ENCODE results near the gene LRRC61.
"Not testable (repeated sequence)": the region's sequence is repeated elsewhere in the genome, so short reads cannot be mapped to it uniquely, and the experiment has no call there.

Gene LRRC61

DNA sequence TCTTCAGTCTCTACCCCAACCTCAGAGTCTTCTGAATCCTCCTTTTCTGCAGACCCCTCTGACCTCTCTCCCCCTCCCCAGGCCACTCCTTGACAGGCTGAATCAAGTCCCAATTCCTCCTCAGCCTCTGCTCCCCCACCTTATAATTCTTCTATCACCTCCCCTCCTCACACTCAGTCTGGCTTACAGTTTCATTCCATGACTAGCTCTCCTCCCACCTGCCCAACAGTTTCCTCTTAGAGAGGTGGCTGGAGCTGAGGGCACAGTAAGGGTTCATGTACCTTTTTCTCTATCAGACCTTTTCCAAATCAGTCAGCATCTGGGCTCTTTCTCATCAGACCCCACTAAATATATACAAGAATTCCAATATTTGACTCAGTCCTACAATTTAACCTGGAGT is 14.6 kb upstream of the LRRC61 start:
- DNase-seq: no peak

DNA sequence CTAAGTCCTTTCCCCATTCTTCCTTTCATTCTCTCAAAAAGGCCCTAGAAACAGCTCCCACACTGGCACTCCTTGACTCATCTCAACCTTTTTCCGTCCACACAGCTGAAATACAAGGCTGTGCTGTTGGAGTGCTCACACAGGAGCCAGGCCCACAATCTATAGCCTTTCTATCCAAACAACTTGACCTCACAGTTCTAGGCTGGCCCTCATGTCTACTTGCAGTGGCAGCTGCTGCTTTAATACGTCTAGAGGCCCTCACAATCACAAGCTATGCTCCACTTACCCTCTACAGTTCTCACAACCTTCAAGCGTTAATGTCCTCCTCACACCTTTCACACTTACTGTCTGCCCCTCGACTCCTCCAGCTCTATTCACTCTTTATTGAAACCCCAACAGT is 12.0 kb upstream of the LRRC61 start:
- no peak for DNase-seq

DNA sequence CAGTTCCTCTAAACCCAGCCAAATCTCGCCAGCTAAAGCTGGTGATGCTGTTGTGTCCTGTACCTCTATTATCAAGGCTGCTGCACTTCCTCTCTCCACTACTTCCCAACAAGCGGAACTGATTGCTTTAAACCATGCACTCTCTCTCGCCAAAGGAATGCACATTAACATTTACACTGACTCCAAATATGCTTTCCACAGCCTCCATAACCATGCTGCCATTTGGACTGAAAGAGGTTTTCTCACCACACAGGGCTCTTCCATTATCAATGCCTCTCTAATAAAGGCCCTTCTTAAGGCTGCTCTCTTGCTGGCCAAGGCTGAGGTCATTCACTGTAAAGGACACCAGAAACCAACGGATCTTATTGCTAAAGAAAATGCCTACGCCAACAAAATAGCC is 11.4 kb upstream of the LRRC61 start:
- DNase-seq: peak; percentile 40

DNA sequence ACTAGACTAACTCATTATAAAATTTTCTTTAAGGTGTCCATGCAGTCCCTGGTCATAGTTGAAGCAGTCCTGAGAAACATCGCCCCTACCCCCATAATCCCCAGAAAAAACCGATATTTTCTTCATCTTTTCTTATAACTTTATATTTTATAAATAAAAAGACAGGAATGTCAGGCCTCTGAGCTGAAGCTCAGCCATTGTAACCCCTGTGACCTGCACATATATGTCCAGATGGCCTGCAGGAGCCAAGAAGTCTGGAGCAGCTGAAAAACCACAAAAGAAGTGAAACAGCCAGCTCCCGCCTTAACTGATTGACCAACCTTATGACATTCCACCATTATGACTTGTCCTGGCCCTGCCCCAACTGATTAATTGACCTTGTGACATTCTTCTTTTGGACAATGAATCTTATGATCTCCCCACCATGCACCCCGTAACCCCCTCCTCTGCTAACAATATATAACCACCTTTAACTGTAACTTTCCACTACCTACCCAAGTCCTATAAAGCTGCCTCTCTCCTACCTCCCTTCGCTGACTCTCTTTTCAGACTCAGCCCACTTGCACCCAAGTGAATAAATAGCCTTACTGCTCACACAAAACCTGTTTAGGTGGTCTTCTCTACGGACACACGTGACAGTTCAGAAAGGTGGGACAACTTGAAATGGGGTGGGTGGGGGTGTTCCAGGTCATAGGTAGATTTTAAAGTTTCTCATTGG is 10.3 kb upstream of the LRRC61 start:
- DNase-seq: peak; percentile 54

DNA sequence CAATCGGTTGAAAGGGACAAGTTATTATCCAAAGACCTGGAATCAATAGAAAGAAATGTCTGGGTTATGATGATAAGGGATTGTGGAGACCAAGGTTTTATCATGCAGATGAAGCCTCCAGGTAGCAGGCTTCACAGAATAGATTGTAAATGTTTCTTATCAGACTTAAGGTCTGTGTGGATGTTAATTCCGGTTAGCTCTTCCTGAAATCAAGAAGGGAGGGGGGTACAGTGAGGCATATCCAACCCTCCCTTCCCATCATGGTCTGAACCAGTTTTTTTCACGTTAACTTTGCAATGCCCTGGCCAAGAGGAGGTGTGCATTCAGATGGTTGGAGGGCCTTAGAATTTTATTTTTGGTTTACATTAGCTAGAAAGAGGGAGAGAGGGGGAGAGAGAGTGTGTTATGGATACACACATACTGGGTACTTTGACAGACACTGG is 9.8 kb upstream of the LRRC61 start:
- DNase-seq: no peak

DNA sequence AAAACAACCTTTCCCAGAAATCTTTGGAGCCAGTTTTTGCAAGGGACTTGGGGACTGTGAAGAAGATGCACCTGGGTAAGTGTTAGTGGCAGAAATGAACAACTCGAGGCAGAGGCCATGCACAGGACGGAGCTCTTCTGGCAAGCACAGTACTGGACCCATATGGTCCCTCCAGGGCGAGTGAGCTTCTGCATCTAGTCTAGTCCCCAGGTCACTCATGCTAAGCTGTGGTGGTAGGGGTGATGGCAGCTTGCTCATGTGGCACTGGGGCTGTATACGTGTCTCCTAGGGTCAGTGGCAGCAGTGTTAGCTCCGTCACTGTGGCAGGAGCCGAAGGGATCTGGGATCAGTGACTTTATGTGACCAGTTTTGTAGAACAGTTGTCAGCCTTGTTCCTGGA is 9.3 kb upstream of the LRRC61 start:
- DNase-seq: no peak

DNA sequence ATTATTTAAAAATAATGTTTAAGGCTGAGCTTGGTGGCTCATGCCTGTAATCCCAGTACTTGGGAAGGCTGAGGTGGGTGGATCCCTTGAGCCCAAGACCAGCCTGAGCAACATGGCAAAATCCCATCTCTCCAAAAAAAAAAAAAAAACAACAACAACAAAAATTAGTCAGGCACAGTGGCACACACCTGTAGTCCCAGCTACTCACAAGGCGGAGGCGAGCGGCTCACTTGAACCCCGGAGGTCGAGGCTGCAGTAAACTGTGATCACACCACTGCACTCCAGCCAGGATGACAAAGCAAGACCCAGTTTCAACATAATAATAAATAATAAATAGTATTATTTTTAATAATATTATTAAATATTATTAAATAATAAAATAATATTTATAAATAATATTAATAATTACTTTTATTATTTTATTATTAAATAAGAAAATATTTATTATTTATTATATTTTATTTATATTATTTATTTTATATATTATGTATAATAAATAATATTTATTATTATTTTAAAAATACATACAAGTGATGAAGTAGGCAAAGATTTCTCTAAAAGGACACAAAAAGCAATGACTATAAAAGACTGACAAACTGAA is 8.4 kb upstream of the LRRC61 start:
- DNase-seq: no peak

DNA sequence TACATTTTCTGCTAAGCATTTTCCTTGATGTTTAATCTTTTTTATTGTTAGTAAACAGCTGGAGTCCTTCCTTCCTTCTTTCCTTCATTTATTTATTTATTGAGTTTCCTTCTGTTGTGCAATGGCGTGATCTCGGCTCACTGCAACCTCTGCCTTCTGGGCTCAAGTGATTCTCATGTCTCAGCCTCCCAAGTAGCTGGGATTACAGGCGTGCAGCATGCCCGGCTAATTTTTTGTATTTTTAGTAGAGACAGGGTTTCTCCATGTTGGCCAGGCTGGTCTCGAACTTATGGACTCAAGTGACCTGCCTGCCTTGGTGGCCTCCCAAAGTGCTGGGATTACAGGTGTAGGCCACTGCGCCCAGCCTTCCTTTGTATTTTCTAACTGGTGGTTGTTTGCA is 6.2 kb upstream of the LRRC61 start:
- DNase-seq: not testable (repeated sequence)

DNA sequence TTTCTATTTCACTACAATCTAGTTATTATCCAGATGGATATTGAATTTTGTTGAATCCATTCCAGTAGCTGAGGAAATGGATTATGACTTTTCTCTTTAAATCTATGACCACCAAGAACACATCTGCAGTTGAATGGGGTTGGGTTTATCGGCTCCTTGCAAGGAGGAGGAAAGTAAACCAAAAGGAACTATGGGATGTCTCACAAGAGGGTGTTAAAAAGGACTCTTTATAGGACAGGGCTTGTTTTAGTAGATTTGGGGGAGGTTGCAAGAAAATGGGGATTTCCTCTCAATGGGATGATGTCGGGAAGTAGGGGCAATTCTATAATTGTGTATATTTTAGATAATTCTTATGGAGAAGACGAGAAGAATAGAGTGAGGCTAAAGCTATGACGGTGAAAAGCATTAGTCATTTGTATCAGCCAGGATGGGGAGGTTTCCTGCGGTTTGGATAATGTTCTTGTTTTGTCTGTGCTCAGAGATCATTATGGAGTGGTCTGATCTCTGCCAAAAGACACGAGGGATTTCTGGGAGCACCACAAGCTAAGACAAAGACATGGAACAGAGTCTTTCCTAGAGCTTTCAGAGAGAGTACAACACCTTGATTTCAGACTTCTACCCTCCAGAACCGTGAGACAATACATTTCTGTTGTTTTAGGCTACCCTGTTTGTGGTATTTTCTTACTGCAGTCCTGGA is 5.3 kb upstream of the LRRC61 start:
- peak; percentile 80 for DNase-seq

DNA sequence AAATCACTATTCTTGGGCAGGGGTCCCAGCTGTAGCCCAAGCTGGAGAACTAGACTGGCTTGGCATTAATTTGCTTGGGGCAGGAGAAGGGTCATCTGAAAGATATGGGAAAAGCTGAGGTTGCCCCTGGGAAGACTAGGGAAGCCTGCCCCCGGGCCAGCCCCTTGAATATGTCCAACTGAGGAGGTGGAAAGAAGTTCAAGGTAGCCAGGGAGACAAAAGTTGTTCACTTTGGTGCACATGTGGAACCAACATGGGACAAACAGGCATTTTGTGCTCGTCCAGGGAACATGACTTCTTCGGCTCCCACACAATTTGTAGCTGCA is 1.4 kb upstream of the LRRC61 start:
- no peak for DNase-seq

DNA sequence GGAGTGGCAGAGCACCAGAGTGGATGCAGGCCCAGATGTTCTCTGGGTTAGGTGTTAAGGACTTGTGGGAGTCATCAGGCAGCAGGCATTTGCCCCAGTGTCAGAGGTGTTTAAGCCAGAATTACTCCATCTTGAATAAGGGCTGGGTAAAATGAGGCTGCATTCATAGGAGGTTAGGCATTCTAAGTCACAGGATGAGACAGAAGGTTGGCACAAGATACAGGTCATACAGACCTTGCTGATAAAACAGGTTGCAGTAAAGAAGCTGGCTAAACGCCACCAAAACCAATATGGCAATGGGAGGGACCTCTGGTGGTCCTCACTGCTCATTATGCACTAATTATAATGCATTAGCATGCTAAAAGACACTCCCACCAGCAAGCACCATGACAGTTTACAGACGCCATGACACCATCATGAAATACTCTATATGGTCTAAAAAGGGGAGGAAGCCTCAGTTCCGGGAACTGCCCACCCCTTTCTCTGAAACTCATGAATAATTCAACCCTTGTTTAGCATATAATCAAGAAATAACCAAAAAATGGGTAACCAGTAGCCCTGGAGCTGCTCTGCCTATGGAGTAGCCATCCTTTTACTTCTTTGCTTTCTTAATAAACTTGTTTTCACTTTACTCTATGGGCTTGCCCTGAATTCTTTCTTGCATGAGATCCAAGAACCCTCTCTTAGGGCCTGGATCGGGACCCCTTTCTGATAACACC is 882 bp upstream of the LRRC61 start:
- DNase-seq: no peak

DNA sequence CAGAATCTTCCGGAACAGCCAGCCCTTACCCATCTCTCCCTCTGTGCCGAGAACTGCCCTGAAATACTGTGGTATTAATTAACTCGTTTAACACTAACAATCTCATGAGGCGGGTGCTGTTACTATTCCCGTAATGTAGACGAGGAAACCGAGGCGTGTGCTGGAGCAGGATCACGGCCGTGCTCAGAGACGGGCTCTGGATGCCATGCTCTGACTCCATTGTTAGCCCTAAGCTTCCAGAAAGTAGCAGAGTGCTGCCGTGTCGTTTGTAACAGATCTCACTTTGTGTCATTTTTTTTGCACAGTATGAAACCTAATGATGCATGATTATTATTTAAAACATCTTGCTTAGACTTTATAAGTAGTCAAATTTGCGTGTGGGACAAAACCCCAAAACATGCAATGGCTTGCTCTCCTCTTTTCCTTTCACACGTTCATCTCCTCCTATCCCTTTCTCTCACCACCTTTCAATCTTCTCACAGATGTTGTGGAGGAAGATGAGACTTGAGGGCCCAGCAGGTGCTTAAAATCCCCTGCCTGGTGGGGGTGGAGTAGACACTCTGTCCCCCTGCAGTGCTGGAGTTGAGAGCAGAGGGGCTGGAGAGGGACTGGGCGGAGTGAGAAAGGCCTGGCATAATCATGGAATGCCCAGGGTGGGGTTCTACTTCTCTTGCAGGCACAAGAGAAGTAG is 672 bp downstream of the LRRC61 start:
- DNase-seq: no peak

DNA sequence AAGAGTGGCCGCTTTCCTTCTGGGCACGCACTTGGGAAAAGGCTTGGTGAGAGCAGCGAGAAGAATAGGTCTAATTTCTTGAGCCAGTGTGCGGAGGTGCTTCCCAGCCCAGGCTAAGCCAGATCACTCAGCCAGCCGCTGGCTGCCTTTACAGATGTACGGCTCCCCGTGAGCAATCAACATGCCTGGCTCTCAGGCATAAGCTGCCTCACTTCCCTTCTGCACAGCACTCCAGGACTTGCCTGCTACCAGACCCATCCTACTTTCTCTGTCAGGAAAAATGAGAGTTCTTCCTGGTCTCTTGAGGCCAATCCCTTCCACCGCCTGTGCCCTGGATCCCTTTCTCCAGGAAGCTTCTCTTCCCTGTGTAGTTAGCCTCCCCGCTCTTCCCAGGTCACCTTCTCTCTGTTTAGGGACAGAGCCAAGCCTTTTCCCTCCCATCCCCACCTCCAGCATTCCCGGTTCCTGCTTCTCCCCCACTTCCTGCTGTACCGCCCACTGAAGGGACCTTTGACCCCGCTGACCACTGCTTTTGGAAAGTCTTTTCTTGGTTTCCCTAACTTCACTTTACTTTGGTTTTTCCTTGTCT is 1.3 kb downstream of the LRRC61 start:
- no peak for DNase-seq

DNA sequence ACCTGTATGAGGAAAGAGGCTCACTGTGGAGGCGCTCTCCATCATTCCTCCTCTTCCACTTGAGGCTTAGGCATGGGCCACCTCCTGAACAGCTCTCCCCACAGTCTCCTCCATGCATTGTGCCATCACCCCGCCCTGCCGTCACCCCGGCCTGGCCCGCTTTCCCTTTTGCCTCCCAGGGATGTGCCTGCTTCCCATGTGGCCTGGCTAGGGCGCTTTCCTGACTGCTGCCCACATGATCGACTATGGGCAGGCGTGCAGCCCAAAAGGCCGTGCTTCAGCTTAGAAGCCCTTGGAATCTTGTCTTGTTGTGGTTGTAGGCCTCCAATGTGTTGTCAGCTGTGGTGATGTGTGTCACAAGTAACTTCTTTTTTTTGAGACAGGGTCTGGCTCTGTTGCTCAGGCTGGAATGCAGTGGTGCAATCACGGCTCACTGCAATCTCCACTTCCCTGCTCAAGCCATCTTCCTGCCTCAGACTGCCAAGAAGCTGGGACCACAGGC is 2.0 kb downstream of the LRRC61 start:
- peak; percentile 55 for DNase-seq

DNA sequence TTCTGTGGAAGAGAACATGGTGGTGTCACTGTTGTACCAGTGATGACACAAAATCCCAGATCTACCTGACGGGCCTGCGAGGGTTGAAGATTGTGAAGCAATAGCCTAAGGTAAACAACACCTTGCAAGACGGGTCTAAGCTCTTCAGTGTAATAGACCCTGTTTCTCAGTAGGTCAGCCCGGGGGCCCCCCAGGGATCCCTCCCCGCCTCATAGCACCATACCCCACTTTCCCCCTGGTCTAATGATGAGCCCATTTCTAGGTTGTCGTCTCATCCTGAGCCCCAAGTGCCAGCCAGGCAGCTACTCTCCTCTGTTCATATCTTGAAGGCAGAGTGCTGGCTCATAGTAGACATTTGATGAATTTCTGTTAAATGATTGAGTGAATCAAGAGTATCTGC is 2.7 kb downstream of the LRRC61 start:
- no peak for DNase-seq

DNA sequence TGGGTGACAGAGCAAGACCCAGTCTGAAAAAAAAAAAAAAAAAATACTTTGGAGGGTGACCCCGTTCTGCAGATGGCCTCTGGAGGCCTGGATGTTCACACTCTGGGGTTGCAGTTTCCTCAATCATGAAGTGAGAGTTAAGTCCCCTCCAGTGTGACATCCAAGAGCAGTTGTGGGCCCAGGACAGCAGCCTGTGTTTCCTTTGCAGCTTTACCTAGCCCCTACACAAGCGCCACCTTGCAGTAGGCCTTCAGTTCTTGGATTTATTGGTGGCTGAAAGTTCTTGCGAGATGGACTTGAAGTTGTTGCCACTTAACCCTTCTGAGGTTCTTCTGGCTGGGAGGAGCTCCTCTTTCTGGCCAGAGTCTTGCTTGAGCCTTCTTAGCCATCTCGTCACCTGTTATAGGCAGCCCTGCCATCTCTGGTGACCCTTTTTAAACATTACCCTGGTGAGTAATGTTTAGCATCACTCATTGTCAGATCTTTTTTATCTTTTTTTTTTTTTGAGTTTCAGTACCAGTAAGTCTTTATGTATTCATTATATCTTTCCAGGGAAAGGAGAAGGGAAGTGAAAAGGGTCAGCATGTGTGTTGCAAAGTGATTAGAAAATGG is 3.6 kb downstream of the LRRC61 start:
- no peak for DNase-seq

DNA sequence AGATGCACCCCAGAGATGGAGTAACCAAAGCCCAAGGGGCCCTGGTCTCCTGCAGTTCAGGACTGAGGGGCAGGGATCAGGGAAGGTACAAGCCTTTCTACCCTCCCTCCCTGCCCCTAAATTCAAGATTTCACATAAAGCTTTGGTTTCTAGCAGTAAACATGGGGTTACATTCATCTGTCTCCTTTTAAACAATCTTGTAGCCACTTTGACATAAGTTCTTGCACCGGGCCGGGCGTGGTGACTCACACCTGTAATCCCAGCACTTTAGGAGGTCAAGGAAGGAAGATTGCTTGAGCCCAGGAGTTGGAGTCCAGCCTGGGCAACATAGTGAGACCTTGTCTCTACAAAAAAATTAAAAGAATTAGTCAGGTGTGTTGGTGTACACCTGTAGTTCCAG is 4.2 kb downstream of the LRRC61 start:
- DNase-seq: no peak

DNA sequence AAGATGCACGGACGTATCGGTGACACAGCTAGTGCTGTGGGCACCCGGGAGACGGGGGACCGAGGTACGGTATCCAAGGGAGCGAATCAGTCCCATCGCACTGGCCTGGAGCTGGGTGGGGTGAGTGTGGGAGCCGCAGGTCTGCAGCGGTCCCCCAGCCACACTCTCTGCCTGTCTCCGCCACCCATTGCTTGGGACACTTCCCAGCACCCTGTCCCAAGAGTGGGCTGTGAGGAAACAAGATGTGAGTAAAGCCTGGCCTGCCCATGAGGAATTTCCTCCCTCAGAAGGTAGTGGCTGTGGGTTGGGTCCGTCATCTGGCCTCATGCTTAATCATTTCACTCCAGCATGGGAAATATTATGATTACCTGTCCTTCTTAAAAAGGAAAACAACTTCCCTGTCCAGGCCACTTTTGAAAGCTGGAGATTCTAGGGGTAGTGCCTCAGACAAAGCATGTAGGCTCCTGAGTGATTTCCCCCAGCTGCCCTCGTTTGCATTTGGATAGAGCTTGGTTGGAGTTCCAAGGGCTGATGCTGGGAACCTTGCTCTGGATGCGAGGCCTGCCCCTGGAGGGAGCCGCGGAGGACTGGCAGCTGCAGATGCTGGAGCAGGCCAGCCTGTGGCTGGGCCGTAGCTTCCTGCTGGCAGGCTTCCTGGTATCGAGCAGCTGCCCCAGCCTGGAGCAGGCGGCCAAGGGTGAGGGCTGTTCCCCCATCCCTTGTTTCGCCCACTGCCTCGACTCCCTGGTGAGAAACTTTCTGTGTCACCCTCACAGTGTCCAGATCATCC is 6.4 kb downstream of the LRRC61 start:
- DNase-seq: no peak

DNA sequence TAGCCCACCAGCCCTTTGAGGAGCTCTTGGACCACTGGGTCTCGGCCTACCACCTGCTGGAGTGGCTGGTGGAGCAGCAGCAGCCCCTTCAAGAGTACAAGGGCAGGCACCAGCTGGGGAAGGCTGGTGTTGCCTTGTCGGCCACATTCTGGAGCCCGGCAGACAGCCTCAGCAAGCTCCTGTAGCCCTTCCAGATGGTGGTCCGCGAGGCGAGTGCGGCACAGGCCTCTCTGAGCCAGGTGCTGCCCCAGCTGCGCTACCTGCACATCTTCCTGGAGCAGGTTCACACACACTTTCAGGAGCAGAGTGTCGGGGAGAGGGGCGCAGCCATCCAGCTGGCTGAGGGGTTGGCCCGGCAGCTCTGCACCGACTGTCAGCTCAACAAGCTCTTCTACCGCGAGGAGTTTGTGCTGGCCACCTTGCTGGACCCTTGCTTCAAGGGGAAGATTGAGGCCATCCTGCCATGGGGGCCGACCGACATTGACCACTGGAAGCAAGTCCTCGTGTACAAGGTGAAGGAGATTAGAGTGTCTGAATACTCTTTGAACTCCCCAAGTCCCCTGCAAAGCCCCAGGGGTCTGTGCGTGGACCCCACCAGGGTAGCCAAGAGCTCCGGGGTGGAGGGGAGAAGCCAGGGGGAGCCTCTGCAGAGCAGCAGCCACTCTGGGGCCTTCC is 7.2 kb downstream of the LRRC61 start:
- DNase-seq: no peak

DNA sequence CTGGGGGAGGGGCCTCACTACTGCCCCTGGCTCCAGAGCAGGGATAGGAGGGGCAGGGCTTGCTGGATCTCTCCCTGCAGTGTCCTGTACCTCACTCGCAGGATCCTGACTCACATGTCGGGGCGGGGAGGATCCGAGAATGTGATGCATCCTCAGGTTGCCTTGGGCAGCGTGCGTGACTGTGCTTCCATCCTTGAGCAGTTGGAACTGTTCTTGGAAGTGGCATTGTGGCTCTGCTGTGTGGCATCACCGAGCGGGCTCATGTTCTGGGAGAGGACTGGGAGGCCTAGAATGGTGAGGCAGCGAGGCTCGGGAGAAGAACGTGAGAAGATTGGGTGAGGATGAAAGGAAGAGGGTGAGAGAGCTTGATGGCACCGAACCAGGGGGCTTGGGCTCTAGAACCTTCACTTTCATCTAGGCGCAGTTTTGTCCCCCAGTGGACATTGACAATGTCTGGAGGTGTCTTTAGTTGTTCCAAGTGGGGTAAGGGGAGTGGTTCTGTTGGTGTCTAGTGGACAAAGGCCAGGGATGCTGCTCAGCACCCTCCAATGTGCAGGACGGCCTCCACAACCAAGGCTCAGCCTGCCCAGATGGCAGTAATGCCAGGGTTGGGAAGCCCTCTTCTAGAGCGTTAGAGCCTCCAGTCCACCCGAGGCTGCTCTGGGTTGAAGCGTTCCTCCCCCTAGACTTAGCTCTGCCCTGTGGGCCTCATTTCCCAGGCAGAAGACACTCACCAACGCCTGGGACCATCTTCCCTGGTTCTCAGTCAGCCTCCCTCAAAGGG is 9.9 kb downstream of the LRRC61 start:
- no peak for DNase-seq

Measured in fibroblast of upper back skin (primary cell).